D721Med (cell line): ENCODE data around the gene SYTL1.
A peak's percentile ranks its signal among the peaks of the same experiment; 100 is the strongest.

Experiments
- DNase-seq: peaks from one replicate; pipeline ENCODE4 v3.0.0; 2011; ENCODE audit warnings: low spot score; ENCODE audit not compliant: insufficient read length
- FAIRE-seq: peaks from 2 replicates; lab custom pipeline; 2011; peaks lifted over from hg19 to GRCh38; lab: Jason Lieb, UNC
- CTCF ChIP-seq: IDR thresholded peaks from 2 replicates; pipeline ENCODE4 v1.5.1; 2012; ENCODE audit warnings: mild to moderate bottlenecking, control low read depth; ENCODE audit not compliant: insufficient read depth; ENCODE audit errors: missing control alignments

SYTL1 gene

GRCh38 chr1:27394925-27395324 is 53.1 kb downstream of the SYTL1 start:
- no peak for TF ChIP-seq CTCF
- DNase-seq (no peak), FAIRE-seq (no peak)

- peak; percentile 46 for DNase-seq
- peak; percentile 78 for TF ChIP-seq CTCF
- FAIRE-seq: no peak
These were observed 53.8 kb downstream of the SYTL1 start for GRCh38 chr1:27395441-27396195.

GRCh38 chr1:27397110-27397509 is 55.3 kb downstream of the SYTL1 start:
- FAIRE-seq (no peak), DNase-seq (no peak)
- TF ChIP-seq CTCF: no peak

GRCh38 chr1:27397749-27398148 is 55.9 kb downstream of the SYTL1 start:
- DNase-seq (no peak), FAIRE-seq (no peak)
- no peak for TF ChIP-seq CTCF

GRCh38 chr1:27398405-27399149 is 56.8 kb downstream of the SYTL1 start:
- DNase-seq (no peak), FAIRE-seq (no peak)
- TF ChIP-seq CTCF: no peak

GRCh38 chr1:27399251-27400025 is 57.6 kb downstream of the SYTL1 start:
- no peak for TF ChIP-seq CTCF
- FAIRE-seq (no peak), DNase-seq (no peak)
